Upper lobe of left lung (tissue), 4 donors: ENCODE results near the gene TMEM42.

Source experiments
- CTCF ChIP-seq, 6 experiments: fragments of 450-650 bp in 4 of 6; fragments of 200-600 bp in 2 of 6; sonication (generic) in 2 of 6; IDR thresholded peaks; one replicate each; pipeline ENCODE4 v1.5.1; 2016 to 2019; ENCODE audit warnings: antibody characterized with exemption in 6 of 6
- POLR2A ChIP-seq, 4 donors: fragments of 450-650 bp; IDR thresholded peaks; one replicate each; pipeline ENCODE4 v1.5.1; 2016 to 2017; ENCODE audit warnings: antibody characterized with exemption in 4 of 4, mild to moderate bottlenecking in 2 of 4
- POLR2AphosphoS5 ChIP-seq, 2 donors: sonication (generic); formaldehyde crosslinking; IDR thresholded peaks; one replicate each; pipeline ENCODE4 v1.5.1; 2017; ENCODE audit warnings: antibody characterized with exemption in 2 of 2

GRCh38 chr3:44896440-44896839 lies 34.7 kb downstream of the TMEM42 start:
- TF ChIP-seq POLR2A (IDR thresholded peaks at IDR 0.05) (no peak), CTCF (IDR thresholded peaks at IDR 0.05) (no peak), POLR2AphosphoS5 (IDR thresholded peaks at IDR 0.05) (no peak)
